B cell (primary cell): Measurements from ENCODE around the gene SDK1. TPM values are rescaled to one million over a fixed set of nuclear protein-coding genes. Genes with fewer than 3 reads are reported as not detected.

Source experiments
- ATAC-seq: fragments of 200-7000 bp; cut with Tn5 transposase; one replicate; pipeline ENCODE4 v1.10.0; 2021; ENCODE audit warnings: low read depth, mild to moderate bottlenecking, moderate number of reproducible peaks, moderate library complexity
- CTCF ChIA-PET: fragments of 350-600 bp; sonication (Branson Sonifier 250); formaldehyde crosslinking; loops from one replicate; lab custom pipeline; 2021; ENCODE audit warnings: antibody characterized with exemption, inconsistent platforms; lab: Charles Lee
- POLR2A ChIA-PET: fragments of 350-600 bp; sonication (Branson Sonifier 250); formaldehyde crosslinking; loops from one replicate; lab custom pipeline; 2021; ENCODE audit warnings: antibody characterized with exemption; lab: Charles Lee
- DNase-seq: peaks from one replicate; pipeline ENCODE4 v3.0.0; 2013
- H2AFZ ChIP-seq: 2 replicates; pipeline ENCODE4 v1.6.1; 2012; ENCODE audit warnings: mild to moderate bottlenecking, low read depth, low read length; ENCODE audit not compliant: insufficient read depth, poor library complexity, severe bottlenecking
- H3K27ac ChIP-seq, 2 donors: 1 replicate in 1 of 2; 2 replicates in 1 of 2; pipeline ENCODE4 v1.5.1; 2012 to 2013; ENCODE audit warnings: low read length in 2 of 2, mild to moderate bottlenecking in 2 of 2, moderate library complexity in 1 of 2
- H3K27me3 ChIP-seq, 4 experiments: fragments of 200-600 bp in 1 of 4; sonication (generic) in 1 of 4; replicated peaks in 1 of 4; 1 replicate in 2 of 4; 2 replicates in 2 of 4; pipeline versions ENCODE4 v1.6.1 to v1.7.0; 2013 to 2016; ENCODE audit warnings: low read length in 3 of 4, mild to moderate bottlenecking in 2 of 4, mixed read lengths in 1 of 4, moderate library complexity in 1 of 4; ENCODE audit not compliant: insufficient read depth in 4 of 4, control insufficient read depth in 3 of 4; ENCODE audit errors: control extremely low read depth in 1 of 4
- H3K36me3 ChIP-seq, 2 experiments: replicated peaks in 1 of 2; 1 replicate in 1 of 2; 2 replicates in 1 of 2; pipeline versions ENCODE4 v1.6.1 to v1.7.1; 2013; ENCODE audit warnings: low read length in 1 of 2; ENCODE audit not compliant: insufficient read depth in 2 of 2, control insufficient read depth in 1 of 2; ENCODE audit errors: control extremely low read depth in 1 of 2, extremely low read depth in 1 of 2
- H3K4me1 ChIP-seq, 2 donors: fragments of 200-600 bp in 1 of 2; sonication (generic) in 1 of 2; 1 replicate in 1 of 2; 2 replicates in 1 of 2; pipeline versions ENCODE4 v1.5.1 to v1.6.1; 2013 to 2017; ENCODE audit warnings: low read length in 2 of 2; ENCODE audit not compliant: control insufficient read depth in 2 of 2, insufficient read depth in 2 of 2
- H3K4me2 ChIP-seq: replicated peaks from 2 replicates; pipeline ENCODE3; 2012; ENCODE audit warnings: mild to moderate bottlenecking, low read depth, low read length; ENCODE audit not compliant: poor library complexity, severe bottlenecking
- H3K4me3 ChIP-seq, 5 experiments: fragments of 200-600 bp in 1 of 5; sonication (generic) in 1 of 5; 1 replicate in 3 of 5; 2 replicates in 2 of 5; pipeline versions ENCODE4 v1.5.1 to v1.7.0; 2011 to 2016; ENCODE audit warnings: low read length in 4 of 5, mild to moderate bottlenecking in 4 of 5, low read depth in 2 of 5, control low read depth in 1 of 5, moderate library complexity in 1 of 5; ENCODE audit not compliant: insufficient read depth in 1 of 5; ENCODE audit errors: control extremely low read depth in 1 of 5, extremely low read depth in 1 of 5
- H3K79me2 ChIP-seq: fragments of 200-600 bp; sonication (generic); one replicate; pipeline ENCODE4 v1.6.0; 2016; ENCODE audit warnings: low read length; ENCODE audit not compliant: control insufficient read depth, insufficient read depth
- H3K9ac ChIP-seq: fragments of 200-600 bp; sonication (generic); 2 replicates; pipeline ENCODE4 v1.6.1; 2017; ENCODE audit warnings: mild to moderate bottlenecking, low read length, moderate library complexity
- H3K9me3 ChIP-seq, 3 donors: one replicate each; pipeline versions ENCODE4 v1.6.1 to v1.7.1; 2013; ENCODE audit warnings: low read length in 2 of 3; ENCODE audit not compliant: control insufficient read depth in 2 of 3, insufficient read depth in 1 of 3; ENCODE audit errors: control extremely low read depth in 1 of 3
- H4K20me1 ChIP-seq: 2 replicates; pipeline ENCODE4 v1.6.0; 2012; ENCODE audit warnings: mild to moderate bottlenecking, low read length; ENCODE audit not compliant: insufficient read depth, control insufficient read depth, poor library complexity, severe bottlenecking
- H3K27ac Mint-ChIP-seq: one replicate; pipeline ENCODE4 v1.8.0; 2021; ENCODE audit warnings: mixed read lengths
- H3K27me3 Mint-ChIP-seq: one replicate; pipeline ENCODE4 v1.8.0; 2021; ENCODE audit warnings: mixed read lengths
- H3K4me1 Mint-ChIP-seq: one replicate; pipeline ENCODE4 v1.8.0; 2021; ENCODE audit warnings: mixed read lengths
- H3K4me3 Mint-ChIP-seq: one replicate; pipeline ENCODE4 v1.8.0; 2021; ENCODE audit warnings: mixed read lengths
- H3K9me3 Mint-ChIP-seq: one replicate; pipeline ENCODE4 v1.8.0; 2022; ENCODE audit warnings: mixed read lengths; ENCODE audit not compliant: insufficient read depth
- EZH2 ChIP-seq: IDR thresholded peaks from 2 replicates; pipeline ENCODE4 v1.6.1; 2012; ENCODE audit warnings: borderline replicate concordance, low read depth, mild to moderate bottlenecking, moderate library complexity, low read length; ENCODE audit not compliant: insufficient read depth, poor library complexity, severe bottlenecking
- WGBS: methylation state at CpG from one replicate; pipeline ENCODE4 v1.1.5; 2013; ENCODE audit warnings: missing lambda C conversion rate; ENCODE audit not compliant: insufficient coverage; 5-methylcytosine and 5-hydroxymethylcytosine counted together
- intact Hi-C: fragments of 100-400 bp; cut with micrococcal nuclease; formaldehyde crosslinking; loops from one replicate; pipeline ENCODE4 v1.10.0; 2022
- polyA plus RNA-seq: library from polyadenylated mRNA; depleted of rRNA; stranded (reverse); fragments of >200 nt; gene quantifications from 2 replicates; pipeline ENCODE4 v1.2.3, GENCODE V29; 2012
- total RNA-seq, 2 donors: library from RNA; stranded (reverse); fragments of 120-200 nt in 1 of 2; gene quantifications; 1 replicate in 1 of 2; 2 replicates in 1 of 2; pipeline versions ENCODE4 v1.2.3 to v1.2.4, GENCODE V29; 2013 to 2022
- TF ChIP-seq, protein P1 (sequence below): fragments of 200-600 bp; IDR thresholded peaks from one replicate; pipeline ENCODE4 v1.8.0; 2022; ENCODE audit warnings: antibody characterized with exemption, mild to moderate bottlenecking

The SDK1 gene
- total and polyA plus RNA-seq, 2 donors (not counting 1 experiment from before 2014, with no cell fraction given) = 0.73 to 2.0 TPM

DNA sequence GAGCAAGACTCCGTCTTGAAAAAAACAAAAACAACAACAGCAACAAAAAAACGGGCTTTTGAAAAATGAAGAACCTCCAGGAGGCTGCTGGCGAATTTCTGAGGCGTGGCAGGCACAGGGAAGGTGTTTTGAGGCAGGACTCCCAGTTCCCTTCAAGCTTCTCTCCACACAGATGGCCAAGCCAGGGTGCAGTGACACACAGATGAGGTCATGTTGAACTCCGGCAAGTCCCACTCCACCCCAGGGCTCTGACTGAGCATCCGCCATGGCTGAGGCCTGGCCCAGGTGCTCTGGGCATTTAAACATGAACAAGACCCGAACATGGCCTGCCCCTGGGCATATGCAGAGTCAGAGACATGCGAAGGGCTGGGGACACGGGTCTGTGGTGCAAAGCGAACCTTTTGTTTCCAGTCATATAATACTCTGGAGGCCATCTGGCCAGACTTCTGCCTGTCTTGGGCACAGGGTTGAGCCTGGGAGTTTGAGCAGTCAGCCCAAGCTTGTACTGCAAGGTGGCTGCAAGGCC lies 866.4 kb downstream of the SDK1 start:
- DNase-seq (no peak), ATAC-seq (no peak)
- H3K27ac Mint-ChIP-seq = no peak overlapping the region
- Histone ChIP-seq H3K27ac (no peak overlapping the region), H4K20me1 (no peaks in the 10 kb centered on the region), H3K9ac (no peak overlapping the region), H2AFZ (no peak overlapping the region), H3K36me3 (no peaks in the 10 kb centered on the region), H3K79me2 (no peaks in the 10 kb centered on the region), H3K9me3 (no peaks in the 10 kb centered on the region), H3K27me3 (no peaks in the 10 kb centered on the region), H3K4me2 (no peak overlapping the region), H3K4me1 (no peaks in the 10 kb centered on the region), H3K4me3 (no peak overlapping the region)
- 88% methylated on average over 10 of the region's 10 CpGs for WGBS
- H3K4me1 Mint-ChIP-seq = no peaks in the 10 kb centered on the region
- no peaks in the 10 kb centered on the region for H3K27me3 Mint-ChIP-seq
- ChIA-PET CTCF (no interaction called here), POLR2A (no interaction called here)
- H3K9me3 Mint-ChIP-seq = no peaks in the 10 kb centered on the region
- no peak overlapping the region for H3K4me3 Mint-ChIP-seq
- TF ChIP-seq, protein P1, sequence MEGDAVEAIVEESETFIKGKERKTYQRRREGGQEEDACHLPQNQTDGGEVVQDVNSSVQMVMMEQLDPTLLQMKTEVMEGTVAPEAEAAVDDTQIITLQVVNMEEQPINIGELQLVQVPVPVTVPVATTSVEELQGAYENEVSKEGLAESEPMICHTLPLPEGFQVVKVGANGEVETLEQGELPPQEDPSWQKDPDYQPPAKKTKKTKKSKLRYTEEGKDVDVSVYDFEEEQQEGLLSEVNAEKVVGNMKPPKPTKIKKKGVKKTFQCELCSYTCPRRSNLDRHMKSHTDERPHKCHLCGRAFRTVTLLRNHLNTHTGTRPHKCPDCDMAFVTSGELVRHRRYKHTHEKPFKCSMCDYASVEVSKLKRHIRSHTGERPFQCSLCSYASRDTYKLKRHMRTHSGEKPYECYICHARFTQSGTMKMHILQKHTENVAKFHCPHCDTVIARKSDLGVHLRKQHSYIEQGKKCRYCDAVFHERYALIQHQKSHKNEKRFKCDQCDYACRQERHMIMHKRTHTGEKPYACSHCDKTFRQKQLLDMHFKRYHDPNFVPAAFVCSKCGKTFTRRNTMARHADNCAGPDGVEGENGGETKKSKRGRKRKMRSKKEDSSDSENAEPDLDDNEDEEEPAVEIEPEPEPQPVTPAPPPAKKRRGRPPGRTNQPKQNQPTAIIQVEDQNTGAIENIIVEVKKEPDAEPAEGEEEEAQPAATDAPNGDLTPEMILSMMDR = no peak
- no peak for TF ChIP-seq EZH2
- intact Hi-C loops = no loop called here

DNA sequence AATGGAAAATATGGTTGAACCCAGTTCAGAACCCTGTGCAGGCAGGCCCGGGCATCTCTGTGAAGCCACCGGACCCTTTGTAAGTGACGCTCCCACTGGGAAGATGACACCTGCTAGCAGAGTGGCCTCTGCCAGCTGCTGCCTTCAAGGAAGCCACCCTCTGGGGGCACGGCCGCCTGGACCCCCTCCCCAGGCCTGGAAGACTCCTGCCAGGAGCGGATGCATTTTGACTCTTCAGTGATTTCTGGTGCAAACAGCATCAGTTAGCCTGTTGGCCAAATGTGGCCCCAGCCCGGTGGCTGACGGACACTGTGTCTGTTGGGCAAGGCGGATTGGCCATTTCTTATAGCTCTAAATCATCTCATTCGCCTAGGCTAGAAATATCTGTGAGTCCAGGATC lies 867.0 kb downstream of the SDK1 start:
- H3K4me3 Mint-ChIP-seq = no peak overlapping the region
- POLR2A ChIA-PET = no interaction called here
- H3K9me3 Mint-ChIP-seq = no peaks in the 10 kb centered on the region
- Histone ChIP-seq H3K4me1 (no peaks in the 10 kb centered on the region), H4K20me1 (no peaks in the 10 kb centered on the region), H2AFZ (no peak overlapping the region), H3K36me3 (no peaks in the 10 kb centered on the region), H3K4me3 (no peak overlapping the region), H3K27me3 (no peaks in the 10 kb centered on the region), H3K9ac (no peak overlapping the region), H3K27ac (no peak overlapping the region), H3K79me2 (no peaks in the 10 kb centered on the region), H3K9me3 (no peaks in the 10 kb centered on the region), H3K4me2 (no peak overlapping the region)
- no peak overlapping the region for H3K27ac Mint-ChIP-seq
- H3K27me3 Mint-ChIP-seq = no peaks in the 10 kb centered on the region
- TF ChIP-seq EZH2 = no peak
- TF ChIP-seq, protein P1 = no peak
- DNase-seq (no peak), ATAC-seq (no peak)
- intact Hi-C loops = no loop called here
- WGBS = 95% methylated on average over 10 of the region's 10 CpGs
- CTCF ChIA-PET = no interaction called here
- no peaks in the 10 kb centered on the region for H3K4me1 Mint-ChIP-seq
